NCI-H1436 (cell line): ENCODE results near the gene ERO1B.
"Not testable (repeated sequence)": the region's sequence is repeated elsewhere in the genome, so short reads cannot be mapped to it uniquely, and the experiment has no call there.

Source experiments
- DNase-seq: peaks from one replicate; lab custom pipeline; 2025; lab: John Stamatoyannopoulos, UW

ERO1B gene

DNA sequence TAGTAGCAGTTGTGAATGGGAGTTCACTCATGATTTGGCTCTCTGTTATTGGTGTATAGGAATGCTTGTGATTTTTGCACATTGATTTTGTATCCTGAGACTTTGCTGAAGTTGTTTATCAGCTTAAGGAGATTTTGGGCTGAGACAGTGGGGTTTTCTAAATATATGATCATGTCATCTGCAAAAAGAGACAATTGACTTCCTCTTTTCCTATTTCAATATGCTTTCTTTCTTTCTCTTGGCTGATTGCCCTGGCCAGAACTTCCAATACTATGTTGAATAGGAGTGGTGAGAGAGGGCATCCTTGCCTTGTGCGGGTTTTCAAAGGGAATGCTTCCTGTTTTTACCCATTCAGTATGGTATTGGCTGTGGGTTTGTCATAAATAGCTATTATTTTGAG lies 93.7 kb downstream of the ERO1B start:
- DNase-seq = not testable (repeated sequence)

DNA sequence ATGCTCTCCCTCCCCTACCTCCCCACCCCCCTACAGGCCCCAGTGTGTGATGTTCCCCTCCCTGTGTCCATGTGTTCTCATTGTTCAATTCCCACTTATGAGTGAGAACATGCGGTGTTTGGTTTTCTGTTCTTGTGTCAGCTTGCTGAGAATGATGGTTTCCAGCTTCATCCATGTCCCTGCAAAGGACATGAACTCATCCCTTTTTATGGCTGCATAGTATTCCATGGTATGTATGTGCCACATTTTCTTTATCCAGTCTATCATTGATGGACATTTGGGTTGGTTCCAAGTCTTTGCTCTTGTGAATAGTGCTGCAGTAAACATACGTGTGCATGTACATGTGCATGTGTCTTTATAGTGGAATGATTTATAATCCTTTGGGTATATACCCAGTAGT lies 95.3 kb downstream of the ERO1B start:
- DNase-seq = not testable (repeated sequence)

DNA sequence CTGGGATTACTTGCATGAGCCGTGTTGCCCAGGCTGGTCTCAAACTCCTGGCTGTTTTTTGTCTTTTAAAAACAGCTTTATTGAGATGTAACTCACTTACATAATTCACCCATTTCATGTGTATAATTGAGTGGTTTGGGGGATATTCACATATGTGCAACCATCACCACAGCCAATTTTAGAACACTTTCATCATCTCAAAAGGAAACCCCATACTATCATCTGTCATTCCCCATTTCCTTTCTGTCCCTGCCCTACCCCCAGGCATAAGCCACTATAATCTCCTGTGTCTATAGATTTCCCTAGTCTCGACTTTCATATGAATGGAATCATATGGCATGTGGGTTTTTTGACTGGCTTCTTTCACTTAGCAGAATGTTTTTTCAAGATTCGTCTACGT lies 96.1 kb downstream of the ERO1B start:
- DNase-seq = no peak

DNA sequence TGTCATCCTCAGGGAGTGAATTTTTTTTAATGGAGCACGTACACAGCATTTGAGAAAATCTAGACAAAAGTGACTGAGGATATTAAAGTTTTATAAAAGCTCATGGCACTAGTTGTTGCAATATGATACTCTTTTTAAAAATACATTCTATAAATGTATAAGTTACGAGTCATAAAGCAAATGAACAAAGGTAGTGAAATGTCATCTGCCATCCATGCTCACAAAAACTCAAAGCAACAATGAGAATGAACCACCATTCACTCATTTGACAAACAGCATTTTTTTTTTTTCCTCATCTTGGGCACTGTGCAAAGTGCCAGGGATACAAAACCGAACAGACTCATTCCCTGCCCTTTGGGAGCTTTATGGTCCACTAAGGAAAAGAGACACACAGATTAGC lies 100.7 kb downstream of the ERO1B start:
- no peak for DNase-seq

- no peak for DNase-seq
Observed at GRCh38 chr1:236179634-236180033, 102.1 kb downstream of the ERO1B start.

- DNase-seq = no peak
Observed at GRCh38 chr1:236176337-236177336, 105.1 kb downstream of the ERO1B start.

- DNase-seq = no peak
Observed at GRCh38 chr1:236175642-236176336, 106.0 kb downstream of the ERO1B start.

GRCh38 chr1:236173174-236173767 lies 108.5 kb downstream of the ERO1B start:
- DNase-seq = no peak

- no peak for DNase-seq
Observed at GRCh38 chr1:236172041-236172579, 109.6 kb downstream of the ERO1B start.

GRCh38 chr1:236168716-236169429 lies 112.9 kb downstream of the ERO1B start:
- no peak for DNase-seq

- DNase-seq = no peak
Observed at GRCh38 chr1:236167578-236167977, 114.2 kb downstream of the ERO1B start.

- no peak for DNase-seq
Observed at GRCh38 chr1:236167154-236167553, 114.6 kb downstream of the ERO1B start.

- no peak for DNase-seq
Observed at GRCh38 chr1:236166041-236166440, 115.7 kb downstream of the ERO1B start.
